CD4-positive, CD25-positive, alpha-beta regulatory T cell (primary cell): ENCODE data around the gene LRRC8D. TPM values are rescaled to one million over a fixed set of nuclear protein-coding genes. Genes with fewer than 3 reads are reported as not detected.

Source experiments
- ATAC-seq, 2 donors: fragments of 150-1000 bp; cut with Tn5 transposase; one replicate each; pipeline ENCODE4 v1.10.0; 2021; ENCODE audit warnings: low read depth in 2 of 2, moderate number of reproducible peaks in 2 of 2, moderate library complexity in 1 of 2
- DNase-seq, 3 donors: peaks; one replicate each; pipeline versions ENCODE4 v3.0.0 to v3.0.0-alpha.2; 2012 to 2022; ENCODE audit warnings: mixed read lengths in 1 of 3
- H3K27ac ChIP-seq: one replicate; pipeline ENCODE4 v1.7.0; 2013; ENCODE audit warnings: mild to moderate bottlenecking, low read length; ENCODE audit not compliant: insufficient read depth, poor library complexity, severe bottlenecking
- H3K27me3 ChIP-seq: one replicate; pipeline ENCODE4 v1.7.0; 2013; ENCODE audit warnings: low read length; ENCODE audit not compliant: control insufficient read depth, insufficient read depth
- H3K36me3 ChIP-seq: one replicate; pipeline ENCODE4 v1.7.0; 2013; ENCODE audit warnings: mild to moderate bottlenecking, low read length, moderate library complexity; ENCODE audit not compliant: control insufficient read depth, insufficient read depth
- H3K4me1 ChIP-seq: 2 replicates; pipeline ENCODE4 v1.7.0; 2013; ENCODE audit warnings: mild to moderate bottlenecking, low read length; ENCODE audit not compliant: insufficient read depth, control insufficient read depth, poor library complexity, severe bottlenecking
- H3K4me3 ChIP-seq: one replicate; pipeline ENCODE4 v1.7.0; 2013; ENCODE audit warnings: low read depth, mild to moderate bottlenecking, low read length, moderate library complexity
- H3K9me3 ChIP-seq, 2 experiments: 1 replicate in 1 of 2; 2 replicates in 1 of 2; pipeline ENCODE4 v1.7.0; 2013; ENCODE audit warnings: low read length in 2 of 2, mild to moderate bottlenecking in 1 of 2, moderate library complexity in 1 of 2; ENCODE audit not compliant: control insufficient read depth in 2 of 2
- H3K27ac Mint-ChIP-seq, 3 donors: one replicate each; pipeline ENCODE4 v1.8.0; 2020 to 2022; ENCODE audit warnings: mild to moderate bottlenecking in 3 of 3, mixed read lengths in 3 of 3, moderate library complexity in 2 of 3
- H3K27me3 Mint-ChIP-seq: one replicate; pipeline ENCODE4 v1.8.0; 2022; ENCODE audit warnings: mild to moderate bottlenecking, mixed read lengths
- H3K36me3 Mint-ChIP-seq: one replicate; pipeline ENCODE4 v1.8.0; 2020; ENCODE audit warnings: mixed read lengths
- H3K4me1 Mint-ChIP-seq, 4 donors: one replicate each; pipeline ENCODE4 v1.8.0; 2020 to 2022; ENCODE audit warnings: mixed read lengths in 4 of 4, mild to moderate bottlenecking in 1 of 4
- H3K4me3 Mint-ChIP-seq, 4 donors: one replicate each; pipeline ENCODE4 v1.8.0; 2020 to 2022; ENCODE audit warnings: mild to moderate bottlenecking in 4 of 4, mixed read lengths in 4 of 4, moderate library complexity in 3 of 4
- H3K9me3 Mint-ChIP-seq, 7 donors: one replicate each; pipeline ENCODE4 v1.8.0; 2020 to 2022; ENCODE audit warnings: mixed read lengths in 7 of 7, mild to moderate bottlenecking in 3 of 7, moderate library complexity in 2 of 7
- polyA plus RNA-seq, 4 donors: library from polyadenylated mRNA; unstranded; fragments of 300-500 nt; fragmentation: Illumina TruSeq; gene quantifications; one replicate each; pipeline ENCODE4 v1.2.3, GENCODE V29; 2021
- total RNA-seq: library from RNA; stranded (reverse); gene quantifications from one replicate; pipeline ENCODE4 v1.2.3, GENCODE V29; 2022

The LRRC8D gene
- total and polyA plus RNA-seq, 5 donors from 2014 or later = 23.6 to 69.0 (median 54.5) TPM

DNA sequence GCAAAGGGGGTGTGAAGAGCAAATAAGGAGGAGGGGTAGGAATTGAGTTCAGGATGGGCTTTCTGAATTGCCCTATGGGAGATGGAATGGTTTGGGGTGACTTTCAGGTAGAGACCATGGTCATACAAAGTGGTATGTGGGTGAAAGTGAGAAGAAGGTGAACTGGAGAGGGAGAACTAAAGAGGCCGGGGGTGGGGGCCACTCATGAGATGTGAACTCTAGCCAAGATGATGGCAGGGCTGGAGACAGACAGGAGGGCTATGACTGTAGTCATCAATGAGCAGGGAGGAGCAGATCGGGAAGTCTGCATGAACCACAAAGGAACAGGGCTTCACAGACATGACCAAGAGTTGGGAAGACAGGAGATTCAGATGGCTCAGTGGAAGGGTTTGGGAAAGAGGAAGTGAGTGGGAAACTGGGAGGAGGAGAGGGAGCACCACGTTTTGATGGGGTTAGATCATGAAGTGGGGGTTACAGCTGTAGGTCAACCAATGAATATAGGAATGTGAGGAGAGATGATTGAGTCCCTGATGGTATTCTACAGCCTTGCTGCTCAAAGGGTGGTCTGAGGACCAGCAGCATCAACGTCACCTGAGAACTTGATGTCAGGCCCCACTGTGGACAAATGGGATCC, 20.7 kb upstream of the LRRC8D start:
- no peak overlapping the region for H3K4me3 ChIP-seq
- Mint-ChIP-seq H3K36me3 (no peaks in the 10 kb centered on the region), H3K27ac (no peak overlapping the region), H3K9me3 (peaks cover 0 to 1% (median 0%) of the 10 kb centered on the region in 7 donors), H3K27me3 (peaks cover 15% of the 10 kb centered on the region), H3K4me1 (peaks cover 0 to 6% (median 1%) of the 10 kb centered on the region in 4 donors), H3K4me3 (no peak overlapping the region)
- H3K27me3 ChIP-seq = no peaks in the 10 kb centered on the region
- no peaks in the 10 kb centered on the region for H3K36me3 ChIP-seq
- no peak for ATAC-seq
- no peak for DNase-seq
- H3K27ac ChIP-seq = no peak overlapping the region
- H3K4me1 ChIP-seq = no peaks in the 10 kb centered on the region
- no peaks in the 10 kb centered on the region for H3K9me3 ChIP-seq

DNA sequence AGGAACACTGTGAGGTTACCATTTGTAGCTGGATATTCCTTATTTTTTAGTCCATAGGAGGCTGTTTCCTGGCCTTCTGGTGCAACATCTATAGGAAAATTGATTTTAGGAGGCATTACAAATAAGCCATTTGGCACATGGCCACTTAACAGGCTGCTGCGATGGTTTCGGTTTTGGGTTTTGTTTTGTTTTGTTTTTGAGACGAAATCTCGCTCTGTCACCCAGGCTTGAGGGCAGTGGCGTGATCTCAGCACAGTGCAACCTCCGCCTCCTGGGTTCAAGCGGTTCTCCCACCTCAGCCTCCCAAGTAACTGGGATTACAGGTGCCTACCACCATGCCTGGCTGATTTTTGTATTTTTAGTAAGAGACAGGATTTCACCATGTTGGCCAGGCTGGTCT, 20.1 kb upstream of the LRRC8D start:
- Mint-ChIP-seq H3K4me3 (no peak overlapping the region), H3K4me1 (peaks cover 0 to 6% (median 1%) of the 10 kb centered on the region in 4 donors)
- no peaks in the 10 kb centered on the region for H3K27me3 ChIP-seq

DNA sequence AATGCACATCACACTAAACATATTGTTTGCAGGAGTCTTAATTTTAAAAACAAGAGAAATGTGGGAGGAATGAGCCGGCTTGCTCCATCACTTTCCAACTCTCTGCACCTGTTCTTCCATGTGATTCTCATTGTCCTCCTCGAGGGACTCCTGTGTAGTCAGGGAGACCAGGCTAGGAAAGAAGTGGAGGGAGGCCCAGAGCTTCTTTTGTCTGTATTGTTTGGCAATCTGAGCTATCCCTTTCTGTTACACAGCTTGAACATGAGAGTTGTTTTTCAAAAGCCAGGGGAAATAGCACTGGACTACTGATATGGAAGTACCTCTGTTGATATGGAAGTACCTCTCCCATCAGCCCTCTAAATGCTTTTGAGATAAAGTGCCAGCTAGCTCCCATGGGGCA, 18.8 kb upstream of the LRRC8D start:
- H3K9me3 ChIP-seq = no peaks in the 10 kb centered on the region
- no peaks in the 10 kb centered on the region for H3K4me1 ChIP-seq
- Mint-ChIP-seq H3K4me3 (no peak overlapping the region), H3K4me1 (peaks cover 0 to 3% (median 1%) of the 10 kb centered on the region in 4 donors), H3K27ac (no peak overlapping the region), H3K27me3 (peaks cover 15% of the 10 kb centered on the region), H3K9me3 (peaks cover 0 to 1% (median 0%) of the 10 kb centered on the region in 7 donors), H3K36me3 (no peaks in the 10 kb centered on the region)
- peaks cover 5% of the 10 kb centered on the region for H3K27me3 ChIP-seq
- no peak overlapping the region for H3K4me3 ChIP-seq
- no peaks in the 10 kb centered on the region for H3K36me3 ChIP-seq
- no peak overlapping the region for H3K27ac ChIP-seq
- ATAC-seq (no peak), DNase-seq (no peak)

More for the DNA sequence above, 20.1 kb upstream of the LRRC8D start:
- H3K4me1 ChIP-seq = no peaks in the 10 kb centered on the region
- DNase-seq (no peak), ATAC-seq (no peak)
- Mint-ChIP-seq H3K27me3 (peaks cover 15% of the 10 kb centered on the region), H3K9me3 (peaks cover 0 to 1% (median 0%) of the 10 kb centered on the region in 7 donors), H3K27ac (no peak overlapping the region), H3K36me3 (no peaks in the 10 kb centered on the region)
- H3K9me3 ChIP-seq = no peaks in the 10 kb centered on the region
- H3K4me3 ChIP-seq = no peak overlapping the region
- H3K36me3 ChIP-seq = no peaks in the 10 kb centered on the region
- no peak overlapping the region for H3K27ac ChIP-seq

DNA sequence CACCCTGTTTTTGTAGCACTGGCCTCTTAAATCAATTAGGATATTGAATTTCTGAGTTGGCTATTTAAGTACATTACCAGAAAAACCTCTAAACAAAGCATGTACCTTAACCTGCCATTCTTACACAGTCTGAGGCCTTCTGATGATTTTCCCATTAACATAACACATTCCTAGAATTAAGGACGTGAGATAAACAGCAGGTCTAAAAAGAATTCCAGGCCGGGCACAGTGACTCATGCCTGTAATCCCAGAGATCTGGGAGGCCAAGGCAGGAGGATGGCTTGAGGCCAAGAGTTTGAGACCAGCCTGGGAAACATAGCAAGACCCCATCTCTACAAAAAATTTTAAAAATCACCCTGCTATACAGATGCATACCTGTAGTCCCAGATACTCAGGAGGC, 18.0 kb upstream of the LRRC8D start:
- Histone ChIP-seq H3K36me3 (no peaks in the 10 kb centered on the region), H3K27ac (no peak overlapping the region), H3K4me3 (no peak overlapping the region), H3K4me1 (no peaks in the 10 kb centered on the region), H3K27me3 (peaks cover 5% of the 10 kb centered on the region), H3K9me3 (no peaks in the 10 kb centered on the region)
- DNase-seq (no peak), ATAC-seq (no peak)
- no peaks in the 10 kb centered on the region for H3K36me3 Mint-ChIP-seq
- no peak overlapping the region for H3K27ac Mint-ChIP-seq
- H3K27me3 Mint-ChIP-seq = peaks cover 15% of the 10 kb centered on the region
- H3K9me3 Mint-ChIP-seq = peaks cover 0 to 1% (median 0%) of the 10 kb centered on the region in 7 donors
- H3K4me3 Mint-ChIP-seq = no peak overlapping the region
- H3K4me1 Mint-ChIP-seq = peaks cover 0 to 3% (median 1%) of the 10 kb centered on the region in 4 donors

DNA sequence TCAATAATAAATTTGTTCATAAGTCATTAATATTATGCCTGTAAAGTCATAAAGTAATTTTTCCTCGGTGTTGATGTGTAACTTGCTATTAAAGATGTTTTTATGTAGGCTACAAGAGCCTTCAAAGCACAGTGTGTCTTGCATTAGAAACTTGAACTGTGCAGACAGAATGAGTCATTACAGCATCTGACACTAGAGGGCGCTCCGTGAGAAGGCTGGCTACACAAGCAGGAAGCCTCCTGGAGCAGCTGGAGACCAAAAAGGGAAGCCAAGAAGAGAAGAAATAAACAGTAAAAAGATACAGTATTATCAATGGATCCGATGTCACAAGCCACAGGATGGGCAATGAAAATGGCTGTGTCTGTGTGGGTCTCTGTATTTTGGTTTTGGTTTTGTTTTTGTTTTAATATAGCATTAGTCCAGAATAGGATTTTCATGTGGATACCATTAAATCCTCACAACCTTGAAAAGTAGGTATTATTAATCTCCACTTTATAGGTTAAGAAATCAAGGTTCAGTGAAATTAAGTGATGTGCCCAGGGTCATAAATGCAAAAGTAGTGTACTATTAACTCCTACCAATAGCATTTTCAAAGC, 16.1 kb upstream of the LRRC8D start:
- Mint-ChIP-seq H3K36me3 (no peaks in the 10 kb centered on the region), H3K4me1 (peaks cover 0 to 2% (median under 1%) of the 10 kb centered on the region in 4 donors), H3K27ac (no peak overlapping the region), H3K4me3 (no peak overlapping the region), H3K27me3 (peaks cover 13% of the 10 kb centered on the region), H3K9me3 (no peaks in the 10 kb centered on the region)
- peak; percentile 84 to 93 for ATAC-seq
- DNase-seq = peak; percentile 66 to 89 (median 75)
- Histone ChIP-seq H3K27ac (no peak overlapping the region), H3K4me3 (peak overlapping the region; percentile 46), H3K9me3 (no peaks in the 10 kb centered on the region), H3K36me3 (no peaks in the 10 kb centered on the region), H3K4me1 (no peaks in the 10 kb centered on the region), H3K27me3 (peaks cover 7% of the 10 kb centered on the region)

DNA sequence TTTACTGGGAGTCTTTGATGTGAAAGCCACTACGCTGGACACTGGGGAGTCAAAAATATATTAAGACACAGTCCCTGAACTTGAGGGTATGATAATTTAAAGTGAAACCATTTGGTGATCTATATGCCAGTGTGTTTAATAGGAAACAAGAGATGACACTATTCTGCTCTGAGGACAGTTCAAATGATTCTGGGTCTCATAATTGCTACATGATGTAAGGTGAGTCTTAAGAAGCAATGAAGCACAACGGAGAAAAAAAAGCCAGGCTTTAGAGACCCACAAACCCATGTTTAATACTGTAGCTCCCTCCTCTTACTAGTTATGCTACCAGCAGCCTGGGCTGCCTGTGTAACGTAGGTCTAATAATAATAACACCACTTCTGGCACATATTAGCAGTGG, 14.2 kb upstream of the LRRC8D start:
- Histone ChIP-seq H3K27me3 (peaks cover 7% of the 10 kb centered on the region), H3K27ac (no peak overlapping the region), H3K4me1 (no peaks in the 10 kb centered on the region), H3K4me3 (no peak overlapping the region), H3K36me3 (no peaks in the 10 kb centered on the region), H3K9me3 (no peaks in the 10 kb centered on the region)
- no peaks in the 10 kb centered on the region for H3K4me1 Mint-ChIP-seq
- H3K27me3 Mint-ChIP-seq = peaks cover 18% of the 10 kb centered on the region
- DNase-seq = no peak
- H3K36me3 Mint-ChIP-seq = no peaks in the 10 kb centered on the region
- no peak overlapping the region for H3K27ac Mint-ChIP-seq
- no peaks in the 10 kb centered on the region for H3K9me3 Mint-ChIP-seq
- ATAC-seq = no peak
- H3K4me3 Mint-ChIP-seq = no peak overlapping the region

DNA sequence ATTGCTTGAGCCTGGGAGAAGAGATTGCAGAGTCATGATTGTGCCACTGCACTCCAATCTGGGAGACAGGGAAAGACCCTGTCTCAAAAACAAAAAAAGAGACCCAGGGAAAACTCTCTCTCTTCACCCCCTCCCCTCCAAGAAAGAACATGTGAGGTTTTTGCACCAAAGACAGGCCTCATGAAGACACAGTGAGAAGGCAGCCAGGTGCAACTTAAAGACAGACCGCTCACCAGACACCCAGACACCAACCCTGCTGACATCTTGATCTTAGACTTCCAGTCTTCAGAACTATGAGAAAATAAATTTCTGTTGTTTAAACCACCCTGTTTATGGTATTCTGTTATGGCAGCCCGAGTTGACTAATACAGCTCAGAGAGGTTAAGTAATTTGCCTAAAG, 13.3 kb upstream of the LRRC8D start:
- H3K4me1 Mint-ChIP-seq = no peaks in the 10 kb centered on the region
- peaks cover 7% of the 10 kb centered on the region for H3K27me3 ChIP-seq
- H3K36me3 Mint-ChIP-seq = no peaks in the 10 kb centered on the region
- H3K27ac ChIP-seq = no peak overlapping the region
- H3K27me3 Mint-ChIP-seq = peaks cover 24% of the 10 kb centered on the region
- no peaks in the 10 kb centered on the region for H3K9me3 Mint-ChIP-seq
- H3K27ac Mint-ChIP-seq = no peak overlapping the region
- ATAC-seq (no peak), DNase-seq (no peak)
- no peak overlapping the region for H3K4me3 Mint-ChIP-seq
- no peaks in the 10 kb centered on the region for H3K9me3 ChIP-seq
- H3K36me3 ChIP-seq = no peaks in the 10 kb centered on the region
- H3K4me3 ChIP-seq = no peak overlapping the region
- no peaks in the 10 kb centered on the region for H3K4me1 ChIP-seq

DNA sequence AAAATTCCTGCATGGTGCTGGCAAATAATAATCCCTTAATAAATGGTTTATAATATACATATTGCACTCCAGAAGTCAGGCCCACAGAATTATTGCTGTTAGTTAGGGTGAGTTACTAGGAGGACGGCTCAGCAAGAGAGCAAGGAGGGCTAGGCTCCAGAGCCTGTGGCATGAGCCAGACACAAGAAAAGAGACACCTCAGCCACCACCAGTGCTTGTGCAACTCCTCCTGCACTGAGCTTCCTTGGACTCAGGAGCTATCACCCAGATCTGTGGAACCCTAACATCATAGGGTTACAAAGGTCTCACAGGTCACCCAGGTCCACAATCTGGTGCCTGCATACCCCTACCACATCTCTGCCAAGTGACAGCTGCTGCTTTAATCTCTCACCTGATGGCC, 12.8 kb upstream of the LRRC8D start:
- ATAC-seq = no peak
- Mint-ChIP-seq H3K4me3 (no peak overlapping the region), H3K27me3 (peaks cover 26% of the 10 kb centered on the region), H3K9me3 (no peaks in the 10 kb centered on the region), H3K36me3 (no peaks in the 10 kb centered on the region), H3K4me1 (no peaks in the 10 kb centered on the region), H3K27ac (no peak overlapping the region)
- Histone ChIP-seq H3K4me3 (no peak overlapping the region), H3K36me3 (no peaks in the 10 kb centered on the region), H3K27me3 (peaks cover 7% of the 10 kb centered on the region), H3K27ac (no peak overlapping the region), H3K9me3 (no peaks in the 10 kb centered on the region), H3K4me1 (no peaks in the 10 kb centered on the region)
- DNase-seq = no peak
